ENCODE data around the gene PRADC1. TPM values are rescaled to one million over a fixed set of nuclear protein-coding genes. Genes with fewer than 3 reads are reported as not detected.

PRADC1 gene
- total and polyA plus RNA-seq, 9 of the 15 experiments (the other 6 are each of a cell fraction or from before 2014, with no cell fraction given) = 7.3 to 47.4 (median 34.2) TPM

DNA sequence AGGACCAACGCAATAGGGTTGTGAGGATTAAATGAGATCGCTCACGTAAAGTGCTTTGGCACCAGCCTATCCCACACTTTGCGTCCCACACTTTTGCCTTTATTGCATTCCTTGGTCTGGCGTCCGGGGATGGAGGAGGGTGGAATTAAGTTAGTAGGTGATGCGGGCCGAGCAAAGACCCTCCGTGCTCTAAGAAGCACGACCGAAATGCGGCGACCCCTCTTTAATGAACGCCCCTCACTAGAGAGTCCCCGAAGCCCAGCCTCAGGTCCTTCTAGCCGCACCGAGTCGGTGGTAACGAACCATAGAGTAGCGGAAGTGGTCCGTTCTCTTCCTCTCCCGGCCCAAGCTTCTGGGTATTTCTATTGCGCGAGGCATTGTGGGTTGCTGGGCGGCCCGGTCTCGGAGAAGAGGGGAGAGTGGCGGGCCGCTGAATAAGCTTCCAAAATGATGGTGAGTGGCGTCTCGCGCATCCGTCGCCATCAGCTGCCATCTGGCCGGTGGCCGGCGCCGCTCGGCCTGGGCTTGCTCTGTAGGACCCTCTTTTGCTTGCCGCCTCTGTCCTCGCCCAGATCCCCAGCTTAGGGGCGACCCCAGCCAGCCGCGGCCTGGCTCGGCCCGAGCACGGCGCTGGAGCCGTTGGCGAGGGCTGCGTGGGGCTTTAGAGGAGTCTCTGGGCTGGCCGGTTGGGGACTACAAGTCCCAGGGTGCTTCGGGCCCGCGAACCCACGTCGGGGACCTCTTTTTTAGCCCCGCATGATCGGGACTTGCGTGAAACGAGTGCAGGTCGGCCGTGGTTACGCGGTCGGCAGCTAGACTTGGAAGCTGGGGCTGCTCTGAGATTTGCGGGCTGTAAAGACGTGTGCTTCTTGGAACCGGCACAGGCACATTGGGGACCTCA lies 1.1 kb upstream of the PRADC1 start, which contains the start of gene CCT7 (continued):
- no peak for TF ChIP-seq PURB (CRISPR knock-in tag; IDR thresholded peaks at IDR 0.05; ENCODE audit: low read depth)
- TF ChIP-seq, protein P1, sequence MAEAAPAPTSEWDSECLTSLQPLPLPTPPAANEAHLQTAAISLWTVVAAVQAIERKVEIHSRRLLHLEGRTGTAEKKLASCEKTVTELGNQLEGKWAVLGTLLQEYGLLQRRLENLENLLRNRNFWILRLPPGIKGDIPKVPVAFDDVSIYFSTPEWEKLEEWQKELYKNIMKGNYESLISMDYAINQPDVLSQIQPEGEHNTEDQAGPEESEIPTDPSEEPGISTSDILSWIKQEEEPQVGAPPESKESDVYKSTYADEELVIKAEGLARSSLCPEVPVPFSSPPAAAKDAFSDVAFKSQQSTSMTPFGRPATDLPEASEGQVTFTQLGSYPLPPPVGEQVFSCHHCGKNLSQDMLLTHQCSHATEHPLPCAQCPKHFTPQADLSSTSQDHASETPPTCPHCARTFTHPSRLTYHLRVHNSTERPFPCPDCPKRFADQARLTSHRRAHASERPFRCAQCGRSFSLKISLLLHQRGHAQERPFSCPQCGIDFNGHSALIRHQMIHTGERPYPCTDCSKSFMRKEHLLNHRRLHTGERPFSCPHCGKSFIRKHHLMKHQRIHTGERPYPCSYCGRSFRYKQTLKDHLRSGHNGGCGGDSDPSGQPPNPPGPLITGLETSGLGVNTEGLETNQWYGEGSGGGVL (CRISPR knock-in tag; IDR thresholded peaks at IDR 0.05) = no peak
- no peak for TF ChIP-seq ZNF140 (CRISPR knock-in tag; IDR thresholded peaks at IDR 0.05)
- TF ChIP-seq, protein P2, sequence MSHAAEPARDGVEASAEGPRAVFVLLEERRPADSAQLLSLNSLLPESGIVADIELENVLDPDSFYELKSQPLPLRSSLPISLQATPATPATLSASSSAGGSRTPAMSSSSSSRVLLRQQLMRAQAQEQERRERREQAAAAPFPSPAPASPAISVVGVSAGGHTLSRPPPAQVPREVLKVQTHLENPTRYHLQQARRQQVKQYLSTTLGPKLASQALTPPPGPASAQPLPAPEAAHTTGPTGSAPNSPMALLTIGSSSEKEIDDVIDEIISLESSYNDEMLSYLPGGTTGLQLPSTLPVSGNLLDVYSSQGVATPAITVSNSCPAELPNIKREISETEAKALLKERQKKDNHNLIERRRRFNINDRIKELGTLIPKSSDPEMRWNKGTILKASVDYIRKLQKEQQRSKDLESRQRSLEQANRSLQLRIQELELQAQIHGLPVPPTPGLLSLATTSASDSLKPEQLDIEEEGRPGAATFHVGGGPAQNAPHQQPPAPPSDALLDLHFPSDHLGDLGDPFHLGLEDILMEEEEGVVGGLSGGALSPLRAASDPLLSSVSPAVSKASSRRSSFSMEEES (CRISPR knock-in tag; IDR thresholded peaks at IDR 0.05) = no peak
- no peak for TF ChIP-seq ZBTB1 (CRISPR knock-in tag; IDR thresholded peaks at IDR 0.05; ENCODE audit: borderline replicate concordance, low read depth)
- TF ChIP-seq, protein P3, sequence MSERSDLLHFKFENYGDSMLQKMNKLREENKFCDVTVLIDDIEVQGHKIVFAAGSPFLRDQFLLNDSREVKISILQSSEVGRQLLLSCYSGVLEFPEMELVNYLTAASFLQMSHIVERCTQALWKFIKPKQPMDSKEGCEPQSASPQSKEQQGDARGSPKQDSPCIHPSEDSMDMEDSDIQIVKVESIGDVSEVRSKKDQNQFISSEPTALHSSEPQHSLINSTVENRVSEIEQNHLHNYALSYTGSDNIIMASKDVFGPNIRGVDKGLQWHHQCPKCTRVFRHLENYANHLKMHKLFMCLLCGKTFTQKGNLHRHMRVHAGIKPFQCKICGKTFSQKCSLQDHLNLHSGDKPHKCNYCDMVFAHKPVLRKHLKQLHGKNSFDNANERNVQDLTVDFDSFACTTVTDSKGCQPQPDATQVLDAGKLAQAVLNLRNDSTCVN (CRISPR knock-in tag; IDR thresholded peaks at IDR 0.05) = no peak
- TF ChIP-seq ZBED1 (IDR thresholded peaks at IDR 0.05) = no peak
- TF ChIP-seq, protein P4, sequence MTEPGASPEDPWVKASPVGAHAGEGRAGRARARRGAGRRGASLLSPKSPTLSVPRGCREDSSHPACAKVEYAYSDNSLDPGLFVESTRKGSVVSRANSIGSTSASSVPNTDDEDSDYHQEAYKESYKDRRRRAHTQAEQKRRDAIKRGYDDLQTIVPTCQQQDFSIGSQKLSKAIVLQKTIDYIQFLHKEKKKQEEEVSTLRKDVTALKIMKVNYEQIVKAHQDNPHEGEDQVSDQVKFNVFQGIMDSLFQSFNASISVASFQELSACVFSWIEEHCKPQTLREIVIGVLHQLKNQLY (CRISPR knock-in tag; conservative IDR thresholded peaks at IDR 0.05) = no peak
- no peak for TF ChIP-seq HIVEP1 (CRISPR knock-in tag; IDR thresholded peaks at IDR 0.05)
- TF ChIP-seq ZNF644 (tag; IDR thresholded peaks at IDR 0.05; ENCODE audit: low read depth) = no peak
- TF ChIP-seq, protein P5, sequence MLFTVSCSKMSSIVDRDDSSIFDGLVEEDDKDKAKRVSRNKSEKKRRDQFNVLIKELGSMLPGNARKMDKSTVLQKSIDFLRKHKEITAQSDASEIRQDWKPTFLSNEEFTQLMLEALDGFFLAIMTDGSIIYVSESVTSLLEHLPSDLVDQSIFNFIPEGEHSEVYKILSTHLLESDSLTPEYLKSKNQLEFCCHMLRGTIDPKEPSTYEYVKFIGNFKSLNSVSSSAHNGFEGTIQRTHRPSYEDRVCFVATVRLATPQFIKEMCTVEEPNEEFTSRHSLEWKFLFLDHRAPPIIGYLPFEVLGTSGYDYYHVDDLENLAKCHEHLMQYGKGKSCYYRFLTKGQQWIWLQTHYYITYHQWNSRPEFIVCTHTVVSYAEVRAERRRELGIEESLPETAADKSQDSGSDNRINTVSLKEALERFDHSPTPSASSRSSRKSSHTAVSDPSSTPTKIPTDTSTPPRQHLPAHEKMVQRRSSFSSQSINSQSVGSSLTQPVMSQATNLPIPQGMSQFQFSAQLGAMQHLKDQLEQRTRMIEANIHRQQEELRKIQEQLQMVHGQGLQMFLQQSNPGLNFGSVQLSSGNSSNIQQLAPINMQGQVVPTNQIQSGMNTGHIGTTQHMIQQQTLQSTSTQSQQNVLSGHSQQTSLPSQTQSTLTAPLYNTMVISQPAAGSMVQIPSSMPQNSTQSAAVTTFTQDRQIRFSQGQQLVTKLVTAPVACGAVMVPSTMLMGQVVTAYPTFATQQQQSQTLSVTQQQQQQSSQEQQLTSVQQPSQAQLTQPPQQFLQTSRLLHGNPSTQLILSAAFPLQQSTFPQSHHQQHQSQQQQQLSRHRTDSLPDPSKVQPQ (CRISPR knock-in tag; IDR thresholded peaks at IDR 0.05; ENCODE audit: borderline replicate concordance) = no peak
- TF ChIP-seq NR2F6 (CRISPR knock-in tag; IDR thresholded peaks at IDR 0.05) = no peak
- TF ChIP-seq YBX1 (IDR thresholded peaks at IDR 0.05) = no peak
- TF ChIP-seq SMAD4 (CRISPR knock-in tag; conservative IDR thresholded peaks at IDR 0.05) = no peak
- TF ChIP-seq, protein P6, sequence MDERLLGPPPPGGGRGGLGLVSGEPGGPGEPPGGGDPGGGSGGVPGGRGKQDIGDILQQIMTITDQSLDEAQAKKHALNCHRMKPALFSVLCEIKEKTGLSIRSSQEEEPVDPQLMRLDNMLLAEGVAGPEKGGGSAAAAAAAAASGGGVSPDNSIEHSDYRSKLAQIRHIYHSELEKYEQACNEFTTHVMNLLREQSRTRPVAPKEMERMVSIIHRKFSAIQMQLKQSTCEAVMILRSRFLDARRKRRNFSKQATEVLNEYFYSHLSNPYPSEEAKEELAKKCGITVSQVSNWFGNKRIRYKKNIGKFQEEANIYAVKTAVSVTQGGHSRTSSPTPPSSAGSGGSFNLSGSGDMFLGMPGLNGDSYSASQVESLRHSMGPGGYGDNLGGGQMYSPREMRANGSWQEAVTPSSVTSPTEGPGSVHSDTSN (CRISPR knock-in tag; IDR thresholded peaks at IDR 0.05; ENCODE audit: low read depth) = no peak
- TF ChIP-seq, protein P6 (tag; conservative IDR thresholded peaks at IDR 0.05; ENCODE audit: low read depth) = no peak

Data from K562 (cell line).